ENCODE data around the gene KSR2. TPM values are rescaled to one million over a fixed set of nuclear protein-coding genes. Genes with fewer than 3 reads are reported as not detected.

Gene KSR2
- total and polyA plus RNA-seq, 2 of the 13 experiments (the other 11 are each of a cell fraction or from before 2014, with no cell fraction given), result 0.02 TPM; not detected in 1

DNA sequence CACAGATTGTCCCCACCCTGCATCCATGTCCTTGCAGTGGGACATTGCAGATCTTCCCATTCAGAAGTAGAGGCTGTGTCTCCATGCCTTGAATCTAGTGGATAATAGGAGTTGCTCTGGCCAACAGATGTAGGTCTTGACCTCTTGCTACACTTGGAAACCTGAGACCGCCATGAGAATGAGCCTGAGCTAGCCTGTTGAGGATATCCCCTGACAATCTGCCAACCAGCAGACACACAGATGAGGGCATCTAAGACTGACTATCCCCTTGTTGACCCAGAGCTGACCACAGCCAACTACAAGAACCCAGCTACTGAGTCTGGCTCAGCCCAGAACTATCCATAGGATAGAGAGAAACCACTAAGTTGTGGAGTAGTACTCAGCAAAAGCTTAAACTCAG lies 446.2 kb downstream of the KSR2 start:
- in situ Hi-C loops (cut with HindIII; ENCODE audit: extremely low pct_ligation_motif_present, low pct_unique_long_range_greater_than_20kb) (no loop called here), intact Hi-C loops (cut with micrococcal nuclease; ENCODE audit: unreplicated experiment) (no loop called here)
- 17% methylated on average over 1 of the region's 1 CpG for whole genome bisulfite sequencing (ENCODE audit: low lambda C conversion rate)
- ChIA-PET POLR2A (no interaction called here), CTCF (ENCODE audit: low intra/inter-chr PET ratio, low total read pairs) (no interaction called here)
- no peaks in the 10 kb centered on the region for H4K20me1 ChIP-seq (ENCODE audit: insufficient read depth, low read length)
- ATAC-seq (no peak), FAIRE-seq (no peak), DNase-seq (ENCODE audit: low spot score) (no peak)
- H3K27me3 ChIP-seq (ENCODE audit: control insufficient read depth in 1 of 2, insufficient read depth in 2 of 2, low read length in 2 of 2), result peaks cover 0 to 9% of the 10 kb centered on the region in 2 experiments; a peak in 1 of 5 replicates
- H2AFZ ChIP-seq (ENCODE audit: low read length), result no peak overlapping the region
- no peak overlapping the region for H3K9ac ChIP-seq (ENCODE audit: insufficient read depth, low read depth, low read length)
- H3K4me1 ChIP-seq (ENCODE audit: insufficient read depth, low read length), result peaks cover 17% of the 10 kb centered on the region
- H3K79me2 ChIP-seq (ENCODE audit: insufficient read depth, low read length), result no peaks in the 10 kb centered on the region
- H3K9me3 ChIP-seq (ENCODE audit: low read length), result no peaks in the 10 kb centered on the region
- H3K4me2 ChIP-seq (ENCODE audit: low read depth, low read length), result no peak overlapping the region
- H3K4me3 ChIP-seq (replicated peaks in 1 of 3; ENCODE audit: insufficient read depth in 1 of 3, low read depth in 2 of 3, low read length in 3 of 3), result no peak overlapping the region
- no TSS peak for BruUV-seq (replicated peaks)
- H3K36me3 ChIP-seq (replicated peaks in 1 of 2; ENCODE audit: control insufficient read depth in 1 of 2, insufficient read depth in 2 of 2, low read length in 2 of 2), result no peaks in the 10 kb centered on the region
- no peak overlapping the region for H3K27ac ChIP-seq (ENCODE audit: extremely low read length, insufficient read depth, low read length)
- no peak for TF ChIP-seq ZC3H13 (CRISPR knock-in tag; IDR thresholded peaks at IDR 0.05)
- TF ChIP-seq SSRP1 (CRISPR knock-in tag; IDR thresholded peaks at IDR 0.05), result no peak
- no peak for TF ChIP-seq ZNF800 (CRISPR knock-in tag; IDR thresholded peaks at IDR 0.05)
- no peak for TF ChIP-seq TCF12 (IDR thresholded peaks at IDR 0.05)
- no peak for TF ChIP-seq TCF12 (CRISPR knock-in tag; IDR thresholded peaks at IDR 0.05)
- no peak for TF ChIP-seq TCF7 (IDR thresholded peaks at IDR 0.05; ENCODE audit: low read depth)
- TF ChIP-seq PRDM10 (CRISPR knock-in tag; IDR thresholded peaks at IDR 0.05; ENCODE audit: low read depth), result no peak
- TF ChIP-seq ZNF776 (CRISPR knock-in tag; IDR thresholded peaks at IDR 0.05), result no peak
- TF ChIP-seq, protein P1, sequence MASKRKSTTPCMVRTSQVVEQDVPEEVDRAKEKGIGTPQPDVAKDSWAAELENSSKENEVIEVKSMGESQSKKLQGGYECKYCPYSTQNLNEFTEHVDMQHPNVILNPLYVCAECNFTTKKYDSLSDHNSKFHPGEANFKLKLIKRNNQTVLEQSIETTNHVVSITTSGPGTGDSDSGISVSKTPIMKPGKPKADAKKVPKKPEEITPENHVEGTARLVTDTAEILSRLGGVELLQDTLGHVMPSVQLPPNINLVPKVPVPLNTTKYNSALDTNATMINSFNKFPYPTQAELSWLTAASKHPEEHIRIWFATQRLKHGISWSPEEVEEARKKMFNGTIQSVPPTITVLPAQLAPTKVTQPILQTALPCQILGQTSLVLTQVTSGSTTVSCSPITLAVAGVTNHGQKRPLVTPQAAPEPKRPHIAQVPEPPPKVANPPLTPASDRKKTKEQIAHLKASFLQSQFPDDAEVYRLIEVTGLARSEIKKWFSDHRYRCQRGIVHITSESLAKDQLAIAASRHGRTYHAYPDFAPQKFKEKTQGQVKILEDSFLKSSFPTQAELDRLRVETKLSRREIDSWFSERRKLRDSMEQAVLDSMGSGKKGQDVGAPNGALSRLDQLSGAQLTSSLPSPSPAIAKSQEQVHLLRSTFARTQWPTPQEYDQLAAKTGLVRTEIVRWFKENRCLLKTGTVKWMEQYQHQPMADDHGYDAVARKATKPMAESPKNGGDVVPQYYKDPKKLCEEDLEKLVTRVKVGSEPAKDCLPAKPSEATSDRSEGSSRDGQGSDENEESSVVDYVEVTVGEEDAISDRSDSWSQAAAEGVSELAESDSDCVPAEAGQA (IDR thresholded peaks at IDR 0.05; ENCODE audit: low read depth), result no peak
- TF ChIP-seq, protein P1 (CRISPR knock-in tag; IDR thresholded peaks at IDR 0.05; ENCODE audit: borderline replicate concordance), result no peak
- TF ChIP-seq, protein P2, sequence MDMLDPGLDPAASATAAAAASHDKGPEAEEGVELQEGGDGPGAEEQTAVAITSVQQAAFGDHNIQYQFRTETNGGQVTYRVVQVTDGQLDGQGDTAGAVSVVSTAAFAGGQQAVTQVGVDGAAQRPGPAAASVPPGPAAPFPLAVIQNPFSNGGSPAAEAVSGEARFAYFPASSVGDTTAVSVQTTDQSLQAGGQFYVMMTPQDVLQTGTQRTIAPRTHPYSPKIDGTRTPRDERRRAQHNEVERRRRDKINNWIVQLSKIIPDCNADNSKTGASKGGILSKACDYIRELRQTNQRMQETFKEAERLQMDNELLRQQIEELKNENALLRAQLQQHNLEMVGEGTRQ (IDR thresholded peaks at IDR 0.05; ENCODE audit: low read depth, low read length), result no peak
- TF ChIP-seq, protein P2 (CRISPR knock-in tag; IDR thresholded peaks at IDR 0.05; ENCODE audit: borderline replicate concordance), result no peak

Data from HepG2 (cell line).